Transverse colon (tissue), 4 donors: ENCODE results near the gene SAT2. TPM values are rescaled to one million over a fixed set of nuclear protein-coding genes. Genes with fewer than 3 reads are reported as not detected.
"Not testable (repeated sequence)": the region's sequence is repeated elsewhere in the genome, so short reads cannot be mapped to it uniquely, and the experiment has no call there.

ENCODE experiments used
- DNase-seq: peaks from one replicate; pipeline ENCODE4 v3.0.0-alpha.2; 2019
- H3K27ac ChIP-seq, 4 donors: fragments of 200-600 bp; sonication (generic); 2 replicates each; pipeline ENCODE4 v1.5.1; 2016 to 2018; ENCODE audit warnings: inconsistent platforms in 4 of 4
- H3K27me3 ChIP-seq: fragments of 200-600 bp; sonication (generic); 2 replicates; pipeline ENCODE4 v1.5.1; 2017; ENCODE audit warnings: inconsistent platforms
- H3K36me3 ChIP-seq, 4 donors: fragments of 200-600 bp; sonication (generic); 2 replicates each; pipeline ENCODE4 v1.5.1; 2017 to 2019; ENCODE audit warnings: inconsistent platforms in 4 of 4
- H3K4me1 ChIP-seq, 4 donors: fragments of 200-600 bp; sonication (generic); 2 replicates each; pipeline ENCODE4 v1.5.1; 2017 to 2020; ENCODE audit warnings: inconsistent platforms in 4 of 4
- H3K4me3 ChIP-seq, 4 donors: fragments of 200-600 bp; sonication (generic); 1 replicate in 1 of 4; 2 replicates in 3 of 4; pipeline versions ENCODE4 v1.5.1 to v1.6.1; 2017 to 2019; ENCODE audit warnings: inconsistent platforms in 4 of 4
- H3K9me3 ChIP-seq, 2 donors: fragments of 200-600 bp; sonication (generic); 2 replicates each; pipeline ENCODE4 v1.5.1; 2017 to 2019; ENCODE audit warnings: inconsistent platforms in 2 of 2
- EP300 ChIP-seq: sonication (generic); formaldehyde crosslinking; IDR thresholded peaks from one replicate; pipeline ENCODE4 v1.6.1; 2017; ENCODE audit warnings: antibody characterized with exemption, low read depth
- POLR2A ChIP-seq: fragments of 450-650 bp; IDR thresholded peaks from one replicate; pipeline ENCODE4 v1.6.1; 2016; ENCODE audit warnings: antibody characterized with exemption, mild to moderate bottlenecking, moderate library complexity
- POLR2AphosphoS5 ChIP-seq, 3 donors: sonication (generic); formaldehyde crosslinking; IDR thresholded peaks; one replicate each; pipeline ENCODE4 v1.6.1; 2016; ENCODE audit warnings: antibody characterized with exemption in 3 of 3
- WGBS, 2 donors: methylation state at CpG; one replicate each; pipeline ENCODE4 v1.1.5; 2018; ENCODE audit warnings: low coverage in 1 of 2; 5-methylcytosine and 5-hydroxymethylcytosine counted together
- in situ Hi-C, 4 donors: fragments of 200-750 bp; cut with MboI; loops; one replicate each; pipeline versions ENCODE4 v1.15.0 to v1.15.1; 2017; ENCODE audit warnings: low sequenced_read_pairs in 3 of 4, low pct_ligation_motif_present in 1 of 4, low pct_unique_long_range_greater_than_20kb in 1 of 4
- intact Hi-C: fragments of 100-400 bp; cut with DNase I; formaldehyde crosslinking; loops from one replicate; pipeline ENCODE4 v1.15.1; 2023; ENCODE audit warnings: low total_unique reads
- total RNA-seq, 4 donors: library from RNA; depleted of rRNA; stranded (reverse); fragments of >200 nt; gene quantifications; one replicate each; pipeline ENCODE4 v1.1.0, GENCODE V29; 2016
- TF ChIP-seq, protein P1 (sequence below), 5 experiments: fragments of 200-600 bp in 3 of 5; fragments of 450-650 bp in 2 of 5; sonication (generic) in 3 of 5; IDR thresholded peaks; 1 replicate in 2 of 5; 2 replicates in 3 of 5; pipeline ENCODE4 v1.5.1; 2016 to 2017; ENCODE audit warnings: antibody characterized with exemption in 5 of 5, inconsistent platforms in 3 of 5, mild to moderate bottlenecking in 2 of 5, moderate library complexity in 1 of 5

The SAT2 gene
- total RNA-seq, 4 donors from 2014 or later: 21.7 to 106 (median 67.7) TPM

- intact Hi-C loops (loop anchor here (5.0 kb wide), 1 partner anchor 57 kb away; the partner anchor contains the start of genes TP53 and WRAP53), in situ Hi-C loops (loop anchor here in 2 of 4 donors (5.0 to 10.0 kb wide), 2 partner anchors 55 to 57 kb away; partner anchors contain the start of genes TP53 (in 2 of the 2) and WRAP53 (in 2 of the 2))
- H3K36me3 ChIP-seq: no peaks in the 10 kb centered on the region
- WGBS, 2 donors: 78 to 85% methylated on average over 3 to 13 of the region's 13 CpGs
- no peaks in the 10 kb centered on the region for H3K9me3 ChIP-seq
- no peak for DNase-seq
- H3K4me1 ChIP-seq: peaks cover 12 to 16% (median 15%) of the 10 kb centered on the region in 4 donors
- TF ChIP-seq, protein P1, sequence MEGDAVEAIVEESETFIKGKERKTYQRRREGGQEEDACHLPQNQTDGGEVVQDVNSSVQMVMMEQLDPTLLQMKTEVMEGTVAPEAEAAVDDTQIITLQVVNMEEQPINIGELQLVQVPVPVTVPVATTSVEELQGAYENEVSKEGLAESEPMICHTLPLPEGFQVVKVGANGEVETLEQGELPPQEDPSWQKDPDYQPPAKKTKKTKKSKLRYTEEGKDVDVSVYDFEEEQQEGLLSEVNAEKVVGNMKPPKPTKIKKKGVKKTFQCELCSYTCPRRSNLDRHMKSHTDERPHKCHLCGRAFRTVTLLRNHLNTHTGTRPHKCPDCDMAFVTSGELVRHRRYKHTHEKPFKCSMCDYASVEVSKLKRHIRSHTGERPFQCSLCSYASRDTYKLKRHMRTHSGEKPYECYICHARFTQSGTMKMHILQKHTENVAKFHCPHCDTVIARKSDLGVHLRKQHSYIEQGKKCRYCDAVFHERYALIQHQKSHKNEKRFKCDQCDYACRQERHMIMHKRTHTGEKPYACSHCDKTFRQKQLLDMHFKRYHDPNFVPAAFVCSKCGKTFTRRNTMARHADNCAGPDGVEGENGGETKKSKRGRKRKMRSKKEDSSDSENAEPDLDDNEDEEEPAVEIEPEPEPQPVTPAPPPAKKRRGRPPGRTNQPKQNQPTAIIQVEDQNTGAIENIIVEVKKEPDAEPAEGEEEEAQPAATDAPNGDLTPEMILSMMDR (IDR thresholded peaks at IDR 0.05): no peak
- TF ChIP-seq POLR2A (no peak), POLR2AphosphoS5 (IDR thresholded peaks at IDR 0.05) (no peak), EP300 (no peak)
- no peak within 1 kb of the TSS for H3K4me3 ChIP-seq
- H3K27ac ChIP-seq: no peak within 1 kb of the TSS
- no peaks in the 10 kb centered on the region for H3K27me3 ChIP-seq
Measured at GRCh38 chr17:7629939-7630571, 2.4 kb upstream of the SAT2 start, which contains the start of gene SHBG. SHBG (plus strand) TSS chr17:7630135; CDS start chr17:7630173, 38 bp downstream.

GRCh38 chr17:7626956-7627249 is 718 bp downstream of the SAT2 start:
- in situ Hi-C loops (no loop called here), intact Hi-C loops (no loop called here)
- no peak for DNase-seq
- H3K27me3 ChIP-seq: no peaks in the 10 kb centered on the region
- peaks cover 12 to 16% (median 15%) of the 10 kb centered on the region in 4 donors for H3K4me1 ChIP-seq
- H3K9me3 ChIP-seq: no peaks in the 10 kb centered on the region
- peak overlapping the region; percentile 91 to 96 (median 93) for H3K27ac ChIP-seq
- 20% methylated on average over 6 of the region's 6 CpGs; no CpG with 5 or more reads in 1 of the 2 donors for WGBS, 2 donors
- no peaks in the 10 kb centered on the region for H3K36me3 ChIP-seq
- no peak for TF ChIP-seq POLR2A
- no peak for TF ChIP-seq EP300
- no peak for TF ChIP-seq POLR2AphosphoS5 (IDR thresholded peaks at IDR 0.05)
- peak overlapping the region; percentile 70 to 88 (median 82) for H3K4me3 ChIP-seq

- WGBS, 2 donors: 76 to 97% methylated on average over 3 to 7 of the region's 7 CpGs
- Histone ChIP-seq H3K9me3 (no peaks in the 10 kb centered on the region), H3K27me3 (no peaks in the 10 kb centered on the region), H3K36me3 (no peaks in the 10 kb centered on the region), H3K4me3 (peak overlapping the region in 1 of 4 donors; percentile 70), H3K4me1 (peaks cover 12 to 16% (median 15%) of the 10 kb centered on the region in 4 donors), H3K27ac (peak overlapping the region in 2 of 4 donors; percentile 91 to 92)
- no peak for TF ChIP-seq POLR2A
- no peak for TF ChIP-seq EP300
- TF ChIP-seq POLR2AphosphoS5 (IDR thresholded peaks at IDR 0.05): no peak
- TF ChIP-seq, protein P1 (IDR thresholded peaks at IDR 0.05): no peak
- intact Hi-C loops (no loop called here), in situ Hi-C loops (no loop called here)
- no peak for DNase-seq
Measured at GRCh38 chr17:7626307-7626706, 1.3 kb downstream of the SAT2 start.

GRCh38 chr17:7625749-7626148 is 1.9 kb downstream of the SAT2 start:
- WGBS, 2 donors: 96 to 100% methylated on average over 1 to 16 of the region's 16 CpGs
- H3K27me3 ChIP-seq, H3K27ac ChIP-seq, DNase-seq, H3K9me3 ChIP-seq, intact Hi-C loops, H3K36me3 ChIP-seq, in situ Hi-C loops, H3K4me3 ChIP-seq: not testable (repeated sequence)
- H3K4me1 ChIP-seq: peaks cover 12 to 16% (median 15%) of the 10 kb centered on the region in 4 donors

DNA sequence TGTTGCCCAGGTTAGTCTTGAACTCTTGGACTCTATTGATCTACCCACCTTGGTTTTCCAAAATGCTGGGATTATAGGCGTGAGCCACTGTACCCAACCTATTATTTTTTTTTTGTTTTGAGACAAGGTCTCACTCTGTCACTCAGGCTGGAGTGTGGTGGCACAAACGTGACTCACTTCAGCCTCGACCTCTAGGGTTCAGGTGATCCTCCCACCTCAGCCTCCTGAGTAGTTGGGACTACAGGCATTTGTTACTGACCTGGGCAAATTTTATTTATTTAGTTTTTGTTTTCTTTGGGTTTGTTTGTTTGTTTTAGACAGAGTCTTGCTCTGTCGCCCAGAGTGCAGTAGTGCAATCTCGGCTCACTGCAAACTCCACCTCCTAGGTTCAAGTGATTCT is 4.0 kb downstream of the SAT2 start:
- no peaks in the 10 kb centered on the region for H3K9me3 ChIP-seq
- no peaks in the 10 kb centered on the region for H3K36me3 ChIP-seq
- H3K27me3 ChIP-seq: no peaks in the 10 kb centered on the region
- intact Hi-C loops (no loop called here), in situ Hi-C loops (no loop called here)
- H3K27ac ChIP-seq: no peak overlapping the region
- TF ChIP-seq POLR2AphosphoS5 (IDR thresholded peaks at IDR 0.05): no peak
- TF ChIP-seq POLR2A: no peak
- no peak for TF ChIP-seq EP300
- TF ChIP-seq, protein P1 (IDR thresholded peaks at IDR 0.05): no peak
- H3K4me3 ChIP-seq: no peak overlapping the region
- 77 to 86% methylated on average over 3 to 5 of the region's 5 CpGs for WGBS, 2 donors
- DNase-seq: no peak
- H3K4me1 ChIP-seq: peaks cover 12 to 16% (median 15%) of the 10 kb centered on the region in 4 donors
